SH-SY5Y (cell line): ENCODE data around the gene SEMA3C.

Experiments
- GATA2 ChIP-seq: IDR thresholded peaks from 2 replicates; pipeline ENCODE4 v1.6.1; 2011; ENCODE audit warnings: mild to moderate bottlenecking, low read depth, low read length
- GATA3 ChIP-seq: IDR thresholded peaks from 2 replicates; pipeline ENCODE4 v1.6.1; 2011; ENCODE audit warnings: low read depth, mild to moderate bottlenecking, low read length, moderate library complexity

DNA sequence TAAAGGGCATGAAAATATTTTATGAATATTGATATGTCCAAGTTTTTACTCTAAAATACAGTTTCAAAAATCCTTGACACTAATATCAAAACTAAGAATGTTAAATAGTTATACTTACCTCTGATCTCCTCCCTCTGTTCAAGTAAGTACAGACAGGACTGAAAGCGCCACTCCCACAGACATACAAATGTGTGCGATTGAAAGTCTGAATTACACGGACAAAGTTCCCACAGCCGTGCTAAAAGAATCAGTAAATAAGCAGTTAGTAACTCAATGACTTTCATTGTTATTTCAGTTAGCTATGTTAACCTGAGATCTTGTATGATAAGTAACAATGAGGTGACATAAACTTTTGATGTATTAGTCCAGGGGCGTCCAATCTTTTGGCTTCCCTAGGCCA, 100.7 kb downstream of the SEMA3C start:
- TF ChIP-seq GATA2, result no peak
- no peak for TF ChIP-seq GATA3
